GM13977 (cell line): Measurements from ENCODE around the gene EHD4.

Source experiments
- DNase-seq: peaks from one replicate; pipeline ENCODE4 v3.0.0; 2012; ENCODE audit warnings: low spot score
- CTCF ChIP-seq: IDR thresholded peaks from 2 replicates; pipeline ENCODE4 v1.5.1; 2012; ENCODE audit warnings: mild to moderate bottlenecking, control low read depth; ENCODE audit not compliant: insufficient read depth; ENCODE audit errors: extremely low read depth, missing control alignments
- in situ Hi-C: fragments of 300-500 bp; cut with MboI; formaldehyde crosslinking; loops from one replicate; pipeline ENCODE4 v1.12.0; 2022; ENCODE audit warnings: low sequenced_read_pairs, low pct_unique_long_range_greater_than_20kb, mixed read lengths, inconsistent platforms; ENCODE audit not compliant: unreplicated experiment

The EHD4 gene

GRCh38 chr15:41907141-41907540 is 65.2 kb downstream of the EHD4 start:
- no peak for DNase-seq
- in situ Hi-C loops, result no loop called here

GRCh38 chr15:41906608-41907007 is 65.7 kb downstream of the EHD4 start:
- TF ChIP-seq CTCF, result no peak
- DNase-seq, result no peak
- in situ Hi-C loops, result no loop called here

More at GRCh38 chr15:41907141-41907540, 65.2 kb downstream of the EHD4 start:
- TF ChIP-seq CTCF, result no peak

GRCh38 chr15:41905036-41905793 is 67.1 kb downstream of the EHD4 start:
- DNase-seq, result no peak
- TF ChIP-seq CTCF, result no peak
- in situ Hi-C loops, result no loop called here

- TF ChIP-seq CTCF, result peak; percentile 84
- in situ Hi-C loops, result no loop called here
- DNase-seq, result peak; percentile 89
These were observed 67.8 kb downstream of the EHD4 start for GRCh38 chr15:41904541-41905005.

GRCh38 chr15:41903782-41904181 is 68.6 kb downstream of the EHD4 start:
- TF ChIP-seq CTCF, result no peak
- in situ Hi-C loops, result no loop called here
- no peak for DNase-seq

GRCh38 chr15:41901431-41901830 is 70.9 kb downstream of the EHD4 start:
- no peak for DNase-seq
- TF ChIP-seq CTCF, result no peak
- in situ Hi-C loops, result no loop called here
